ENCODE results near the gene IRS2. TPM values are rescaled to one million over a fixed set of nuclear protein-coding genes. Genes with fewer than 3 reads are reported as not detected.

The IRS2 gene
- total and polyA plus RNA-seq, 2 donors = 1.4 to 9.1 TPM

GRCh38 chr13:109745060-109745459, 41.3 kb downstream of the IRS2 start:
- WGBS = 97% methylated on average over 19 of the region's 19 CpGs
- Histone ChIP-seq H3K27me3 (ENCODE audit: control insufficient read depth in 2 of 2, insufficient read depth in 1 of 2, low read length in 1 of 2) (no peaks in the 10 kb centered on the region), H3K4me1 (ENCODE audit: control insufficient read depth in 2 of 2, insufficient read depth in 2 of 2, low read length in 2 of 2) (peaks cover 0 to 7% of the 10 kb centered on the region in 2 donors), H3K27ac (ENCODE audit: low read depth in 1 of 2, low read length in 1 of 2) (no peak overlapping the region), H3K4me3 (ENCODE audit: low read length in 2 of 2) (no peak overlapping the region), H3K9me3 (ENCODE audit: control insufficient read depth in 2 of 2, insufficient read depth in 1 of 2, low read length in 1 of 2) (no peaks in the 10 kb centered on the region), H3K36me3 (ENCODE audit: control insufficient read depth in 2 of 2, insufficient read depth in 2 of 2, low read length in 1 of 2) (no peaks in the 10 kb centered on the region)
- no peak for DNase-seq (ENCODE audit: low read depth in 6 of 9, low spot score in 9 of 9)

GRCh38 chr13:109744512-109745051, 41.8 kb downstream of the IRS2 start:
- H3K4me3 ChIP-seq (ENCODE audit: low read length in 2 of 2) = no peak overlapping the region
- no peak for DNase-seq (ENCODE audit: low read depth in 6 of 9, low spot score in 9 of 9)
- 92% methylated on average over 23 of the region's 23 CpGs for WGBS
- H3K4me1 ChIP-seq (ENCODE audit: control insufficient read depth in 2 of 2, insufficient read depth in 2 of 2, low read length in 2 of 2) = peaks cover 0 to 7% of the 10 kb centered on the region in 2 donors
- H3K27me3 ChIP-seq (ENCODE audit: control insufficient read depth in 2 of 2, insufficient read depth in 1 of 2, low read length in 1 of 2) = no peaks in the 10 kb centered on the region
- no peak overlapping the region for H3K27ac ChIP-seq (ENCODE audit: low read depth in 1 of 2, low read length in 1 of 2)
- no peaks in the 10 kb centered on the region for H3K9me3 ChIP-seq (ENCODE audit: control insufficient read depth in 2 of 2, insufficient read depth in 1 of 2, low read length in 1 of 2)
- H3K36me3 ChIP-seq (ENCODE audit: control insufficient read depth in 2 of 2, insufficient read depth in 2 of 2, low read length in 1 of 2) = no peaks in the 10 kb centered on the region

- DNase-seq (ENCODE audit: low read depth in 6 of 9, low spot score in 9 of 9) = peak in 3 of 9 donors; percentile 19 to 52 (median 26)
- Histone ChIP-seq H3K27ac (ENCODE audit: low read depth in 1 of 2, low read length in 1 of 2) (no peak overlapping the region), H3K36me3 (ENCODE audit: control insufficient read depth in 2 of 2, insufficient read depth in 2 of 2, low read length in 1 of 2) (no peaks in the 10 kb centered on the region), H3K4me3 (ENCODE audit: low read length in 2 of 2) (no peak overlapping the region), H3K27me3 (ENCODE audit: control insufficient read depth in 2 of 2, insufficient read depth in 1 of 2, low read length in 1 of 2) (no peaks in the 10 kb centered on the region), H3K9me3 (ENCODE audit: control insufficient read depth in 2 of 2, insufficient read depth in 1 of 2, low read length in 1 of 2) (no peaks in the 10 kb centered on the region), H3K4me1 (ENCODE audit: control insufficient read depth in 2 of 2, insufficient read depth in 2 of 2, low read length in 2 of 2) (peaks cover 0 to 7% of the 10 kb centered on the region in 2 donors)
- WGBS = 25% methylated on average over 12 of the region's 12 CpGs
These were observed 42.5 kb downstream of the IRS2 start for GRCh38 chr13:109743706-109744453.

GRCh38 chr13:109741966-109742365, 44.4 kb downstream of the IRS2 start:
- no peak for DNase-seq (ENCODE audit: low read depth in 6 of 9, low spot score in 9 of 9)
- Histone ChIP-seq H3K4me1 (ENCODE audit: control insufficient read depth in 2 of 2, insufficient read depth in 2 of 2, low read length in 2 of 2) (peaks cover 0 to 7% of the 10 kb centered on the region in 2 donors), H3K36me3 (ENCODE audit: control insufficient read depth in 2 of 2, insufficient read depth in 2 of 2, low read length in 1 of 2) (no peaks in the 10 kb centered on the region), H3K27ac (ENCODE audit: low read depth in 1 of 2, low read length in 1 of 2) (no peak overlapping the region), H3K9me3 (ENCODE audit: control insufficient read depth in 2 of 2, insufficient read depth in 1 of 2, low read length in 1 of 2) (no peaks in the 10 kb centered on the region), H3K27me3 (ENCODE audit: control insufficient read depth in 2 of 2, insufficient read depth in 1 of 2, low read length in 1 of 2) (no peaks in the 10 kb centered on the region), H3K4me3 (ENCODE audit: low read length in 2 of 2) (no peak overlapping the region)
- WGBS = 83% methylated on average over 7 of the region's 7 CpGs

GRCh38 chr13:109740721-109741120, 45.7 kb downstream of the IRS2 start:
- DNase-seq (ENCODE audit: low read depth in 6 of 9, low spot score in 9 of 9) = no peak
- peaks cover 0 to 7% of the 10 kb centered on the region in 2 donors for H3K4me1 ChIP-seq (ENCODE audit: control insufficient read depth in 2 of 2, insufficient read depth in 2 of 2, low read length in 2 of 2)
- no peaks in the 10 kb centered on the region for H3K36me3 ChIP-seq (ENCODE audit: control insufficient read depth in 2 of 2, insufficient read depth in 2 of 2, low read length in 1 of 2)
- no peaks in the 10 kb centered on the region for H3K9me3 ChIP-seq (ENCODE audit: control insufficient read depth in 2 of 2, insufficient read depth in 1 of 2, low read length in 1 of 2)
- H3K27ac ChIP-seq (ENCODE audit: low read depth in 1 of 2, low read length in 1 of 2) = no peak overlapping the region
- H3K4me3 ChIP-seq (ENCODE audit: low read length in 2 of 2) = no peak overlapping the region
- H3K27me3 ChIP-seq (ENCODE audit: control insufficient read depth in 2 of 2, insufficient read depth in 1 of 2, low read length in 1 of 2) = no peaks in the 10 kb centered on the region
- WGBS = 97% methylated on average over 10 of the region's 10 CpGs

- Histone ChIP-seq H3K4me3 (ENCODE audit: low read length in 2 of 2) (no peak overlapping the region), H3K36me3 (ENCODE audit: control insufficient read depth in 2 of 2, insufficient read depth in 2 of 2, low read length in 1 of 2) (no peaks in the 10 kb centered on the region), H3K4me1 (ENCODE audit: control insufficient read depth in 2 of 2, insufficient read depth in 2 of 2, low read length in 2 of 2) (peaks cover 0 to 7% of the 10 kb centered on the region in 2 donors), H3K27ac (ENCODE audit: low read depth in 1 of 2, low read length in 1 of 2) (no peak overlapping the region), H3K27me3 (ENCODE audit: control insufficient read depth in 2 of 2, insufficient read depth in 1 of 2, low read length in 1 of 2) (no peaks in the 10 kb centered on the region), H3K9me3 (ENCODE audit: control insufficient read depth in 2 of 2, insufficient read depth in 1 of 2, low read length in 1 of 2) (no peaks in the 10 kb centered on the region)
- WGBS = 66% methylated on average over 9 of the region's 9 CpGs
- no peak for DNase-seq (ENCODE audit: low read depth in 6 of 9, low spot score in 9 of 9)
These were observed 46.3 kb downstream of the IRS2 start for GRCh38 chr13:109740121-109740520.

GRCh38 chr13:109738298-109738746, 48.1 kb downstream of the IRS2 start:
- Histone ChIP-seq H3K9me3 (ENCODE audit: control insufficient read depth in 2 of 2, insufficient read depth in 1 of 2, low read length in 1 of 2) (no peaks in the 10 kb centered on the region), H3K27ac (ENCODE audit: low read depth in 1 of 2, low read length in 1 of 2) (no peak overlapping the region), H3K36me3 (ENCODE audit: control insufficient read depth in 2 of 2, insufficient read depth in 2 of 2, low read length in 1 of 2) (no peaks in the 10 kb centered on the region), H3K4me1 (ENCODE audit: control insufficient read depth in 2 of 2, insufficient read depth in 2 of 2, low read length in 2 of 2) (peaks cover 0 to 10% of the 10 kb centered on the region in 2 donors), H3K27me3 (ENCODE audit: control insufficient read depth in 2 of 2, insufficient read depth in 1 of 2, low read length in 1 of 2) (no peaks in the 10 kb centered on the region), H3K4me3 (ENCODE audit: low read length in 2 of 2) (no peak overlapping the region)
- 84% methylated on average over 14 of the region's 14 CpGs for WGBS
- DNase-seq (ENCODE audit: low read depth in 6 of 9, low spot score in 9 of 9) = no peak

GRCh38 chr13:109737606-109738005, 48.8 kb downstream of the IRS2 start:
- Histone ChIP-seq H3K9me3 (ENCODE audit: control insufficient read depth in 2 of 2, insufficient read depth in 1 of 2, low read length in 1 of 2) (no peaks in the 10 kb centered on the region), H3K4me1 (ENCODE audit: control insufficient read depth in 2 of 2, insufficient read depth in 2 of 2, low read length in 2 of 2) (peaks cover 0 to 11% of the 10 kb centered on the region in 2 donors), H3K4me3 (ENCODE audit: low read length in 2 of 2) (no peak overlapping the region), H3K27me3 (ENCODE audit: control insufficient read depth in 2 of 2, insufficient read depth in 1 of 2, low read length in 1 of 2) (no peaks in the 10 kb centered on the region), H3K27ac (ENCODE audit: low read depth in 1 of 2, low read length in 1 of 2) (no peak overlapping the region), H3K36me3 (ENCODE audit: control insufficient read depth in 2 of 2, insufficient read depth in 2 of 2, low read length in 1 of 2) (no peaks in the 10 kb centered on the region)
- no peak for DNase-seq (ENCODE audit: low read depth in 6 of 9, low spot score in 9 of 9)
- WGBS = 93% methylated on average over 5 of the region's 5 CpGs

- 90% methylated on average over 13 of the region's 13 CpGs for WGBS
- H3K27ac ChIP-seq (ENCODE audit: low read depth in 1 of 2, low read length in 1 of 2) = no peak overlapping the region
- DNase-seq (ENCODE audit: low read depth in 6 of 9, low spot score in 9 of 9) = no peak
These were observed 49.3 kb downstream of the IRS2 start for GRCh38 chr13:109737046-109737573.

More at GRCh38 chr13:109737046-109737573, 49.3 kb downstream of the IRS2 start:
- peaks cover 0 to 11% of the 10 kb centered on the region in 2 donors for H3K4me1 ChIP-seq (ENCODE audit: control insufficient read depth in 2 of 2, insufficient read depth in 2 of 2, low read length in 2 of 2)
- H3K9me3 ChIP-seq (ENCODE audit: control insufficient read depth in 2 of 2, insufficient read depth in 1 of 2, low read length in 1 of 2) = peaks cover 0 to 4% of the 10 kb centered on the region in 2 donors
- no peaks in the 10 kb centered on the region for H3K27me3 ChIP-seq (ENCODE audit: control insufficient read depth in 2 of 2, insufficient read depth in 1 of 2, low read length in 1 of 2)
- H3K4me3 ChIP-seq (ENCODE audit: low read length in 2 of 2) = no peak overlapping the region
- no peaks in the 10 kb centered on the region for H3K36me3 ChIP-seq (ENCODE audit: control insufficient read depth in 2 of 2, insufficient read depth in 2 of 2, low read length in 1 of 2)
